Measurements from ENCODE around the gene HMG20B. TPM values are rescaled to one million over a fixed set of nuclear protein-coding genes. Genes with fewer than 3 reads are reported as not detected.

HMG20B gene
- total RNA-seq, 4 donors from 2014 or later = 93.3 to 160 (median 105) TPM

GRCh38 chr19:3539756-3540118 lies 33.0 kb upstream of the HMG20B start:
- peaks cover 18 to 19% of the 10 kb centered on the region in 2 donors for H3K36me3 ChIP-seq
- H3K4me1 ChIP-seq = no peaks in the 10 kb centered on the region
- intact Hi-C loops (cut with DNase I) = no loop called here
- TF ChIP-seq CTCF (IDR thresholded peaks at IDR 0.05) (no peak), POLR2A (IDR thresholded peaks at IDR 0.05) (no peak)
- no peak overlapping the region for H3K4me3 ChIP-seq (replicated peaks in 1 of 3)
- no peak overlapping the region for H3K27ac ChIP-seq
- 100% methylated on average over 1 of the region's 1 CpG for WGBS, 2 donors
- DNase-seq = no peak
- H3K9me3 ChIP-seq = no peaks in the 10 kb centered on the region
- H3K27me3 ChIP-seq = no peaks in the 10 kb centered on the region

DNA sequence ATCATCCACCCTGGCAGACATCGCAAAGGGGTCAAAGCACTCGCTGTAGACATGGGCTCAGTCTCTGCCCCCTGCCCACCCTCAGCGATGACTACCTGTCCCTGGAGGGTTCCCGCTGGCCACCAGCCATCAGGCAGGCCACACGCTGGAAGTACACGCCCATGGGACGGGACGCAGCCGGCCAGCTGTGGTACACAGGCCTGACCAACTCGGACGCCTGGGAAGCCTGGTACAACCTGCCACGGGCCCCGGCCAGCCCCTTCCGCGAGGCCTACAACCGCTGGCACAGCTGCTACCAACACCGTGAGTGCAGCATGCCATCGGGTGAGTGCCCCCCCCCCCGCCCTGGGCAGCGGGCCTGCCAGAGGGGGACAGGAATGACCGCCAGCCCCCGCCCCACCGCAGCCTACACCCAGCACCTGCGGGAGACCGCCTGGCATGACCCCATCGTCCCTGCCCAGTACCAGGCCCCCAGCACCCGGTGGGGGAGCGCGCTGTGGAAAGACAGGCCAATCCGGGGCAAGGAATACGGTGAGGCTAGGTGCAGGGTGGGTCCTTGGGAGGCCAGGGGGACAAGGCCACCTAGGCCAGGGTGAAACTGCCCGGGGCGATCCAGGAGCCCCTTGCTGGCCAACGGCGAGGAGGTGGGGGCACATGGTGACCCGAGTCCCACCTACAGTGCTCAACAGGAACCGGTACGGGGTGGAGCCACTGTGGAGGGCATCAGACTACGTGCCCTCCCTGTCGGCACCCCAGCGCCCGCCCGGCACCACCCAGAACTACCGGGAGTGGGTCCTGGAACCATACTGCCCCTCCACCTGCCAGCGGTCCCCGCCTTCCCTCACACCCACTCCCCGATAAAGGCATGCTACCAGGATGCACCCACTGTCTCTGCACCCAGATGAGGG lies 29.3 kb upstream of the HMG20B start:
- Histone ChIP-seq H3K4me1 (no peaks in the 10 kb centered on the region), H3K27ac (no peak overlapping the region), H3K9me3 (no peaks in the 10 kb centered on the region), H3K27me3 (no peaks in the 10 kb centered on the region), H3K36me3 (no peaks in the 10 kb centered on the region), H3K4me3 (replicated peaks in 1 of 3) (no peak overlapping the region)
- intact Hi-C loops (cut with DNase I) = loop anchor here (2.0 kb wide), 1 partner anchor 75 kb away; no protein-coding TSS in a partner anchor
- no peak for DNase-seq
- WGBS, 2 donors = 88 to 91% methylated on average over 24 to 26 of the region's 47 CpGs
- no peak for TF ChIP-seq POLR2A (IDR thresholded peaks at IDR 0.05)
- no peak for TF ChIP-seq CTCF (IDR thresholded peaks at IDR 0.05)

GRCh38 chr19:3544058-3544376 lies 28.7 kb upstream of the HMG20B start:
- TF ChIP-seq POLR2A (IDR thresholded peaks at IDR 0.05) (no peak), CTCF (IDR thresholded peaks at IDR 0.05) (no peak)
- H3K27ac ChIP-seq = no peak overlapping the region
- H3K36me3 ChIP-seq = no peaks in the 10 kb centered on the region

GRCh38 chr19:3544742-3545668 lies 27.7 kb upstream of the HMG20B start:
- H3K27me3 ChIP-seq = no peaks in the 10 kb centered on the region
- no peak overlapping the region for H3K4me3 ChIP-seq (replicated peaks in 1 of 3)
- intact Hi-C loops (cut with DNase I) = loop anchor here (2.0 kb wide), 1 partner anchor 74 kb away; no protein-coding TSS in a partner anchor
- no peaks in the 10 kb centered on the region for H3K36me3 ChIP-seq
- H3K4me1 ChIP-seq = no peaks in the 10 kb centered on the region
- no peaks in the 10 kb centered on the region for H3K9me3 ChIP-seq
- WGBS, 2 donors = 67 to 78% methylated on average over 18 to 24 of the region's 30 CpGs
- H3K27ac ChIP-seq = no peak overlapping the region
- no peak for TF ChIP-seq POLR2A (IDR thresholded peaks at IDR 0.05)
- TF ChIP-seq CTCF (IDR thresholded peaks at IDR 0.05) = peak; percentile 63 to 92 (median 77)
- peak; percentile 49 to 60 for DNase-seq

More at GRCh38 chr19:3544058-3544376, 28.7 kb upstream of the HMG20B start:
- WGBS, 2 donors = 89 to 100% methylated on average over 1 to 9 of the region's 9 CpGs
- H3K9me3 ChIP-seq = no peaks in the 10 kb centered on the region
- H3K4me1 ChIP-seq = no peaks in the 10 kb centered on the region
- H3K27me3 ChIP-seq = no peaks in the 10 kb centered on the region
- no peak overlapping the region for H3K4me3 ChIP-seq (replicated peaks in 1 of 3)
- DNase-seq = no peak
- intact Hi-C loops (cut with DNase I) = loop anchor here (2.0 kb wide), 1 partner anchor 75 kb away; no protein-coding TSS in a partner anchor
